ENCODE measurements around the gene PTGDR2.

GRCh38 chr11:60813324-60813723, 42.4 kb downstream of the PTGDR2 start:
- TF ChIP-seq SMAD4 (CRISPR knock-in tag; conservative IDR thresholded peaks at IDR 0.05) (no peak), HOXB6 (CRISPR knock-in tag; IDR thresholded peaks at IDR 0.05; ENCODE audit: borderline replicate concordance) (no peak), CTCF (IDR thresholded peaks at IDR 0.05 in 2 of 3, conservative IDR thresholded peaks at IDR 0.05 in 1 of 3; ENCODE audit: insufficient read depth in 2 of 3, low read depth in 1 of 3, low read length in 3 of 3) (no peak), CHD2 (IDR thresholded peaks at IDR 0.05; ENCODE audit: low read depth, low read length) (no peak), NFIC (IDR thresholded peaks at IDR 0.05) (no peak), ZNF175 (CRISPR knock-in tag; IDR thresholded peaks at IDR 0.05; ENCODE audit: low read depth) (no peak), REST (IDR thresholded peaks at IDR 0.05; ENCODE audit: borderline replicate concordance) (no peak), REST (CRISPR knock-in tag; IDR thresholded peaks at IDR 0.05; ENCODE audit: low read depth) (no peak), ZNF143 (CRISPR knock-in tag; IDR thresholded peaks at IDR 0.05) (no peak), POLR2AphosphoS5 (IDR thresholded peaks at IDR 0.05; ENCODE audit: control insufficient read depth, insufficient read depth, low read depth, low read length) (no peak), CTCFL (IDR thresholded peaks at IDR 0.05; ENCODE audit: borderline replicate concordance, insufficient read depth, low read depth, low read length, poor library complexity, severe bottlenecking) (no peak)

Measured in K562 (cell line).